Activated T-cell treated with anti-CD3 and anti-CD28 coated beads for 4 hours (primary cell): Measurements from ENCODE around the gene GABRR1.
"Not testable (repeated sequence)": the region's sequence is repeated elsewhere in the genome, so short reads cannot be mapped to it uniquely, and the experiment has no call there.

Experiments
- DNase-seq: peaks from one replicate; pipeline ENCODE4 v3.0.0-alpha.2; 2020

The GABRR1 gene

GRCh38 chr6:89148016-89148750 is 69.0 kb downstream of the GABRR1 start:
- DNase-seq = peak; percentile 28

- DNase-seq = peak; percentile 15
Measured at GRCh38 chr6:89146718-89147700, 70.1 kb downstream of the GABRR1 start.

DNA sequence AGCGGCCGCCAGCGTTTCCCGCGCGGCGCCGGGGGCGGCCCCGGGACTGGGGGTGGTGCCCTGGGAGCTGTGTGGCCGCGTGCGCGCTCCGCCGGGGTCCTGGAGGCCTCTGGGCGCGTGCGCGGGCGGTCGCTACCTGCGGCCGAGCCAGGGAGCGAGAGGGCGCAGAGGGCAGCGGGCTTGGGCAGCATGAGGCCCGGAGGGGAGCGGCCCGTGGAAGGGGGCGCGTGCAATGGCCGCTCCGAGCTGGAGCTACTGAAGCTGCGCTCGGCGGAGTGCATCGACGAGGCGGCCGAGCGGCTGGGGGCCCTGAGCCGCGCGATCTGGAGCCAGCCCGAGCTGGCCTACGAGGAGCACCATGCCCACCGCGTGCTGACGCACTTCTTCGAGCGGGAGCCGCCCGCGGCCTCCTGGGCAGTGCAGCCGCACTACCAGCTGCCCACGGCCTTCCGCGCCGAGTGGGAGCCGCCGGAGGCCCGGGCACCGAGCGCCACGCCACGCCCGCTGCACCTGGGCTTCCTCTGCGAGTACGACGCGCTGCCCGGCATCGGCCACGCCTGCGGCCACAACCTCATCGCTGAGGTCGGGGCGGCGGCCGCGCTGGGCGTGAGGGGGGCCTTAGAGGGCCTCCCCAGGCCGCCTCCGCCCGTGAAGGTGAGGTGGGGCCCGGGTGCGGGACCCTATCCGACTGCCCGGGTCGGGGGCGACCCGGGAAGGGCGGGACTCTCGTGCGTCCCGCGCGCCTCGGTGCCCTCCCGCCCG is 71.0 kb downstream of the GABRR1 start, which contains the start of gene PM20D2:
PM20D2 (plus strand) TSS at position 100 of the 762 bp plus-strand sequence; CDS start at position 190, 90 bp downstream.
- peak; percentile 58 for DNase-seq

GRCh38 chr6:89145091-89145955 is 71.8 kb downstream of the GABRR1 start:
- peak; percentile 5 for DNase-seq

DNA sequence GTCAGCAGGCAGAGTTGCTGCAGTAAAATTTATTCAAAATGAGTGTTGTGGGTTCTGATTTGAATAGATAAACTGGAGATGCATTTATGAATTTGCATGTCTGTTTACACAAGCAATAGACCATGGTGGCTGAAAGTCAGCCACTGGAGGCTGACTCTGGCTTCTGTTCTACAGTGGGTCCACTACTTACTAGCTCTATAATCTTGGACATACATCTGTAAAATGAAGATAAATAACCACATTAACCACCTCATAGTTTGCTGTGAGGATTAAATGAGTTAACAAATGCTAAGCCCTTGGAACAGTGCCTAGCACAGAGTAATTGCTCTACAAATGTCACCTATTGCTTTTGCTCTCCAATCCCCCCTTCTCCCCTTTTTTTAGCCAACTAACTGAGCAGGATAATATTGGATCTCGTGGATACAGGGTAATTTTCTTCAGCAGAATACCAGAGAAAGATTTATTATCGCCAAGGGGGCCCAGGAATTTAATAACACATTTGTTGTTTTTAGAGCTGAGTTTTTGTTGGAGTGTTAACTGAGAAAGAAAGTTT is 72.7 kb downstream of the GABRR1 start:
- DNase-seq = no peak

GRCh38 chr6:89140347-89141156 is 76.6 kb downstream of the GABRR1 start:
- no peak for DNase-seq

- no peak for DNase-seq
Measured at GRCh38 chr6:89139509-89140346, 77.4 kb downstream of the GABRR1 start.

- DNase-seq = no peak
Measured at GRCh38 chr6:89138173-89138572, 79.0 kb downstream of the GABRR1 start.

DNA sequence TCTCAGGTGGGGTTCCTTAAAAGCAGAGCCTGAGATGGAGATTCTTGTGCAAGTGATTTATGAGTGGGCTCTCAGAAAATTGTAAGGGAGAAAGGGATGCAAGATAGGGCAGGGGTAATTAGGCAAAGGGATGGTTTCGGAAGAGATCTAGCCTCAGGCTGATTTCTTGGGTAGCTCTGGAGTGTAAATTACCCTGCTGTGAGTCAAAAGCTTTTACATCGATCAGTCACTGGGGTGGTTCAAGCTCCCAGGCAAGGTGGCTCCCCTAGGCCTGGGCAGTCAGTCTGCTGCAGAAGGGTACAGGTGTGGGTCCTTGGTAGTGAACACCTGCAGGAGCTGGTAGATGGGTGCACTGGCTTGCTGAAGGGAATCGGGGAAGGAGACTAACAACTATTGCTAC is 82.4 kb downstream of the GABRR1 start:
- DNase-seq = no peak

GRCh38 chr6:89133981-89134380 is 83.2 kb downstream of the GABRR1 start:
- DNase-seq = no peak

GRCh38 chr6:89132057-89132456 is 85.1 kb downstream of the GABRR1 start:
- DNase-seq = no peak

DNA sequence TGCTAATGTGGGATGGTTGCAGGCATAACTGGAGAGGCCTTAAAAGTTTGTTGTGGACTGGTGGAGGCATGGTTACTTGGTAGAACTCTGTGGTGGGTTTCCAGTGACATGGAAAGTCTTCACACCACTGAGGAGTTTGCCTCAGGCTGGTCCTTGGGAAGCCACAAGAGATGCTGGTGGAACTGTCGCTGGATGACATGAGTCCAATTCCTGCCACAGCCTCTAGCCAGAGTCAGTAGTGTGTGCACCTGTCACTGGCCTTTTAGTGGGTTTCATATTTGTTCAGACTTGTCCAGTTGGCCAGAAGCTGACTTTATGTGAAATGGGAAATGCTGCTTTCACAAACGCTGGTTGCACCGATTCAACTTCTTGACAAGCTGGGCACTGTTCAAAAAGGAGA is 85.6 kb downstream of the GABRR1 start:
- DNase-seq = no peak

DNA sequence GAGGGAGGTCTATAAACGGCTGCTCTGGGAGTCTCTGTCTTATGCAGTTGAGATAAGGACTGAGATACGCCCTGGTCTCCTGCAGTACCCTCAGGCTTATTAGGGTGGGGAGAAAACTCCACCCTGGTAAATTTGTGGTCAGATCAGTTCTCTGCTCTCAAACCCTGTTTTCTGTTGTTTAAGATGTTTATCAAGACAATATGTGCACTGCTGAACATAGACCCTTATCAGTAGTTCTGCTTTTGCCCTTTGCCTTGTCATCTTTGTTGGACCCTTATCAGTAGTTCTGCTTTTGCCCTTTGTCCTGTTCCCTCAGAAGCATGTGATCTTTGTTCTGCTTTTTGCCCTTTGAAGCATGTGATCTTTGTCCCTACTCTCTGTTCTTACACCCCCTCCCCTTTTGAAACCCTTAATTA is 88.9 kb downstream of the GABRR1 start:
- DNase-seq = not testable (repeated sequence)
